HepG2 (cell line): ENCODE results near the gene TNP2. TPM values are rescaled to one million over a fixed set of nuclear protein-coding genes. Genes with fewer than 3 reads are reported as not detected.

Source experiments
- ARID2 ChIP-seq: sonication (generic); formaldehyde crosslinking; IDR thresholded peaks from 2 replicates; pipeline ENCODE4 v1.8.1; 2022; ENCODE audit warnings: mild to moderate bottlenecking, missing genetic modification reagents, borderline replicate concordance
- BCL6 ChIP-seq: IDR thresholded peaks from 2 replicates; pipeline ENCODE4 v1.6.1; 2016; ENCODE audit warnings: missing genetic modification reagents, missing compliant biosample characterization
- GTF2F1 ChIP-seq: fragments of 150-350 bp; IDR thresholded peaks from 2 replicates; pipeline ENCODE4 v1.6.1; 2014; ENCODE audit warnings: low read length
- GTF3A ChIP-seq: sonication (generic); formaldehyde crosslinking; conservative IDR thresholded peaks from 2 replicates; pipeline ENCODE4 v1.4.0; 2020; ENCODE audit warnings: mild to moderate bottlenecking, missing genetic modification reagents
- HNRNPUL1 ChIP-seq: fragments of 200-400 bp; formaldehyde crosslinking; IDR thresholded peaks from 2 replicates; pipeline ENCODE4 v1.6.1; 2017; ENCODE audit warnings: low read depth, mild to moderate bottlenecking, low read length, moderate library complexity
- PAX8 ChIP-seq: sonication (generic); formaldehyde crosslinking; IDR thresholded peaks from 2 replicates; pipeline ENCODE4 v1.8.0; 2022; ENCODE audit warnings: mild to moderate bottlenecking, missing genetic modification reagents, borderline replicate concordance
- PLRG1 ChIP-seq: fragments of 450-650 bp; conservative IDR thresholded peaks from 2 replicates; pipeline ENCODE4 v1.6.1; 2016
- RXRA ChIP-seq: sonication (generic); formaldehyde crosslinking; IDR thresholded peaks from 2 replicates; pipeline ENCODE4 v1.5.1; 2020; ENCODE audit warnings: missing genetic modification reagents
- SRSF1 ChIP-seq: fragments of 200-400 bp; formaldehyde crosslinking; optimal IDR thresholded peaks from 2 replicates; pipeline ENCODE3; 2017; ENCODE audit warnings: mild to moderate bottlenecking, low read depth, low read length, moderate library complexity
- STAT5B ChIP-seq: sonication (generic); formaldehyde crosslinking; IDR thresholded peaks from 2 replicates; pipeline ENCODE4 v1.4.0; 2020; ENCODE audit warnings: missing genetic modification reagents
- TCF7 ChIP-seq: sonication (generic); IDR thresholded peaks from 2 replicates; pipeline ENCODE4 v1.6.1; 2016; ENCODE audit warnings: antibody characterized with exemption, low read depth
- ZNF564 ChIP-seq: sonication (generic); formaldehyde crosslinking; IDR thresholded peaks from 2 replicates; pipeline ENCODE4 v1.8.1; 2023; ENCODE audit warnings: mild to moderate bottlenecking, missing genetic modification reagents
- ZNF567 ChIP-seq: sonication (generic); formaldehyde crosslinking; IDR thresholded peaks from 2 replicates; pipeline ENCODE4 v1.8.1; 2023; ENCODE audit warnings: mild to moderate bottlenecking, missing genetic modification reagents, borderline replicate concordance
- ZNF605 ChIP-seq: sonication (generic); formaldehyde crosslinking; IDR thresholded peaks from 2 replicates; pipeline ENCODE4 v1.8.0; 2022; ENCODE audit warnings: mild to moderate bottlenecking, missing genetic modification reagents
- ZNF83 ChIP-seq: sonication (generic); formaldehyde crosslinking; IDR thresholded peaks from 2 replicates; pipeline ENCODE4 v1.4.0; 2020; ENCODE audit warnings: missing genetic modification reagents, mild to moderate bottlenecking, borderline replicate concordance
- ZNF878 ChIP-seq: sonication (generic); formaldehyde crosslinking; IDR thresholded peaks from 2 replicates; pipeline ENCODE4 v1.8.1; 2023; ENCODE audit warnings: mild to moderate bottlenecking, missing genetic modification reagents, moderate library complexity
- polyA plus RNA-seq, 8 experiments: library from polyadenylated mRNA; depleted of rRNA in 3 of 8; stranded (reverse) in 7 of 8; unstranded in 1 of 8; fragments of >200 nt; fragmentation: Illumina TruSeq in 4 of 8; extraction: Trizol in 4 of 8; gene quantifications; 2 replicates each; pipeline versions ENCODE4 v1.2.1 to v1.2.3, GENCODE V29; 2011 to 2016; ENCODE audit warnings: low read depth in 4 of 8, missing spikeins in 1 of 8, mixed read lengths in 1 of 8; ENCODE audit not compliant: insufficient read depth in 1 of 8
- total RNA-seq, 5 experiments: library from RNA; depleted of rRNA; stranded (reverse); fragments of >200 nt; fragmentation: Illumina TruSeq; extraction: Trizol; gene quantifications; 2 replicates each; pipeline ENCODE4 v1.2.3, GENCODE V29; 2016; ENCODE audit warnings: low read depth in 1 of 5
- TF ChIP-seq, protein P1 (sequence below): sonication (generic); formaldehyde crosslinking; IDR thresholded peaks from 2 replicates; pipeline ENCODE4 v1.4.0; 2020; ENCODE audit warnings: missing genetic modification reagents
- TF ChIP-seq, protein P2 (sequence below): sonication (generic); formaldehyde crosslinking; IDR thresholded peaks from 2 replicates; pipeline ENCODE4 v1.8.0; 2022; ENCODE audit warnings: mild to moderate bottlenecking, missing genetic modification reagents, moderate library complexity
- TF ChIP-seq, protein P3 (sequence below): IDR thresholded peaks from 2 replicates; pipeline ENCODE4 v1.6.1; 2016; ENCODE audit warnings: mild to moderate bottlenecking
- TF ChIP-seq, protein P4 (sequence below): sonication (generic); formaldehyde crosslinking; IDR thresholded peaks from 2 replicates; pipeline ENCODE4 v1.5.1; 2020; ENCODE audit warnings: mild to moderate bottlenecking, moderate library complexity, missing genetic modification reagents

The TNP2 gene
- total and polyA plus RNA-seq, 2 of the 13 experiments (the other 11 are each of a cell fraction or from before 2014, with no cell fraction given): not detected

DNA sequence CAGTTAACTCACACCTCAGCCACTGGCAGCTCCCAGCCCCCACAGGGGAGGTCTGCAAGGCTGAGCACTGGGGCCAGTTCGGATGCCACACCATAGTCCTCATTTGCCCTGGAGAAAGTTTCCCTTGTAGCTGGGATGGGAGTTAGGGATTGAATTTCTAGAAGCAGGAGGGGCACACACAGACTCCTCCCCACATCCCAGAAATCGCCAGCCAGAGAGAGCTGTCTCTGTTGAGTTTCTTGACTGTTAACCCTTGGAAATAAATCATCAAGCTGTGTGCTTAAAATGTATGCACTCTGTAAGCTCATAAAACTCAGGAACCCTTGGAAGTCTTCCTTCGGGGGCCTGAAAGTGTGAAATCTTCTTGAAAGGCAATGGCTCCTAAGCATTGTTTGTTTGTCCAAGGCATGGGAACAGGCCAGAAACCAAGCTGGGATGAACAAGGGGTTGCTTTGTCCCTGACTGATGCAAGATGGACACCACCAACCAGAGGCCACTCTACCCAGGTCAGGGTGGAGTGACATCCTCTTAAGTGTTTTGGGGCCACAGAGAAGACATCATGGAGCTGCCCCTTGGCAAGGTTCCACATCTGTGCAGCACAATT is 4.7 kb upstream of the TNP2 start (continued):
- TF ChIP-seq ZNF567 (CRISPR knock-in tag): no peak
- no peak for TF ChIP-seq GTF2F1
- no peak for TF ChIP-seq PAX8
- no peak for TF ChIP-seq TCF7
- TF ChIP-seq RXRA (CRISPR knock-in tag): 0 out of 2 replicates have a peak, but pooled peaks have one; percentile 8
- TF ChIP-seq, protein P1, sequence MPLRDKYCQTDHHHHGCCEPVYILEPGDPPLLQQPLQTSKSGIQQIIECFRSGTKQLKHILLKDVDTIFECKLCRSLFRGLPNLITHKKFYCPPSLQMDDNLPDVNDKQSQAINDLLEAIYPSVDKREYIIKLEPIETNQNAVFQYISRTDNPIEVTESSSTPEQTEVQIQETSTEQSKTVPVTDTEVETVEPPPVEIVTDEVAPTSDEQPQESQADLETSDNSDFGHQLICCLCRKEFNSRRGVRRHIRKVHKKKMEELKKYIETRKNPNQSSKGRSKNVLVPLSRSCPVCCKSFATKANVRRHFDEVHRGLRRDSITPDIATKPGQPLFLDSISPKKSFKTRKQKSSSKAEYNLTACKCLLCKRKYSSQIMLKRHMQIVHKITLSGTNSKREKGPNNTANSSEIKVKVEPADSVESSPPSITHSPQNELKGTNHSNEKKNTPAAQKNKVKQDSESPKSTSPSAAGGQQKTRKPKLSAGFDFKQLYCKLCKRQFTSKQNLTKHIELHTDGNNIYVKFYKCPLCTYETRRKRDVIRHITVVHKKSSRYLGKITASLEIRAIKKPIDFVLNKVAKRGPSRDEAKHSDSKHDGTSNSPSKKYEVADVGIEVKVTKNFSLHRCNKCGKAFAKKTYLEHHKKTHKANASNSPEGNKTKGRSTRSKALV: no peak
- TF ChIP-seq, protein P2, sequence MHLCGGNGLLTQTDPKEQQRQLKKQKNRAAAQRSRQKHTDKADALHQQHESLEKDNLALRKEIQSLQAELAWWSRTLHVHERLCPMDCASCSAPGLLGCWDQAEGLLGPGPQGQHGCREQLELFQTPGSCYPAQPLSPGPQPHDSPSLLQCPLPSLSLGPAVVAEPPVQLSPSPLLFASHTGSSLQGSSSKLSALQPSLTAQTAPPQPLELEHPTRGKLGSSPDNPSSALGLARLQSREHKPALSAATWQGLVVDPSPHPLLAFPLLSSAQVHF: no peak
- no peak for TF ChIP-seq PLRG1
- TF ChIP-seq ZNF564 (CRISPR knock-in tag): no peak
- TF ChIP-seq SRSF1: no peak
- TF ChIP-seq, protein P3, sequence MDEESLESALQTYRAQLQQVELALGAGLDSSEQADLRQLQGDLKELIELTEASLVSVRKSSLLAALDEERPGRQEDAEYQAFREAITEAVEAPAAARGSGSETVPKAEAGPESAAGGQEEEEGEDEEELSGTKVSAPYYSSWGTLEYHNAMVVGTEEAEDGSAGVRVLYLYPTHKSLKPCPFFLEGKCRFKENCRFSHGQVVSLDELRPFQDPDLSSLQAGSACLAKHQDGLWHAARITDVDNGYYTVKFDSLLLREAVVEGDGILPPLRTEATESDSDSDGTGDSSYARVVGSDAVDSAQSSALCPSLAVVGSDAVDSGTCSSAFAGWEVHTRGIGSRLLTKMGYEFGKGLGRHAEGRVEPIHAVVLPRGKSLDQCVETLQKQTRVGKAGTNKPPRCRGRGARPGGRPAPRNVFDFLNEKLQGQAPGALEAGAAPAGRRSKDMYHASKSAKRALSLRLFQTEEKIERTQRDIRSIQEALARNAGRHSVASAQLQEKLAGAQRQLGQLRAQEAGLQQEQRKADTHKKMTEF (CRISPR knock-in tag): 0 out of 2 replicates have a peak, but pooled peaks have one; percentile 44
- TF ChIP-seq, protein P4, sequence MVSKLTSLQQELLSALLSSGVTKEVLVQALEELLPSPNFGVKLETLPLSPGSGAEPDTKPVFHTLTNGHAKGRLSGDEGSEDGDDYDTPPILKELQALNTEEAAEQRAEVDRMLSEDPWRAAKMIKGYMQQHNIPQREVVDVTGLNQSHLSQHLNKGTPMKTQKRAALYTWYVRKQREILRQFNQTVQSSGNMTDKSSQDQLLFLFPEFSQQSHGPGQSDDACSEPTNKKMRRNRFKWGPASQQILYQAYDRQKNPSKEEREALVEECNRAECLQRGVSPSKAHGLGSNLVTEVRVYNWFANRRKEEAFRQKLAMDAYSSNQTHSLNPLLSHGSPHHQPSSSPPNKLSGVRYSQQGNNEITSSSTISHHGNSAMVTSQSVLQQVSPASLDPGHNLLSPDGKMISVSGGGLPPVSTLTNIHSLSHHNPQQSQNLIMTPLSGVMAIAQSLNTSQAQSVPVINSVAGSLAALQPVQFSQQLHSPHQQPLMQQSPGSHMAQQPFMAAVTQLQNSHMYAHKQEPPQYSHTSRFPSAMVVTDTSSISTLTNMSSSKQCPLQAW (CRISPR knock-in tag): 0 out of 2 replicates have a peak, but pooled peaks have one; percentile 74
- no peak for TF ChIP-seq GTF3A (CRISPR knock-in tag)
- TF ChIP-seq BCL6 (CRISPR knock-in tag): peak; percentile 24; the same call in 1 of the 2 replicates
- TF ChIP-seq ARID2 (CRISPR knock-in tag): no peak
- TF ChIP-seq ZNF83: no peak
- TF ChIP-seq ZNF878: peak; percentile 52; the same call in 1 of the 2 replicates
- TF ChIP-seq ZNF605: 0 out of 2 replicates have a peak, but pooled peaks have one; percentile 65
- no peak for TF ChIP-seq STAT5B (CRISPR knock-in tag)
- TF ChIP-seq HNRNPUL1: no peak
